Type B pancreatic cell (in vitro differentiated cells): ENCODE data around the gene OR51M1. TPM values are rescaled to one million over a fixed set of nuclear protein-coding genes. Genes with fewer than 3 reads are reported as not detected.
A peak's percentile ranks its signal among the peaks of the same experiment; 100 is the strongest.

ENCODE experiments used
- DNase-seq: peaks from one replicate; pipeline ENCODE4 v3.0.0; 2021; ENCODE audit warnings: mixed read lengths; ENCODE audit not compliant: unreplicated experiment; ENCODE audit errors: extremely low spot score
- H3K27ac Mint-ChIP-seq: 2 replicates; pipeline ENCODE4 v1.8.0; 2021; ENCODE audit warnings: mild to moderate bottlenecking, mixed read lengths
- H3K27me3 Mint-ChIP-seq: 2 replicates; pipeline ENCODE4 v1.8.0; 2021; ENCODE audit warnings: mixed read lengths
- H3K36me3 Mint-ChIP-seq: 2 replicates; pipeline ENCODE4 v1.8.0; 2021; ENCODE audit warnings: mixed read lengths
- H3K4me1 Mint-ChIP-seq: one replicate; pipeline ENCODE4 v1.8.0; 2021; ENCODE audit warnings: mixed read lengths; ENCODE audit not compliant: unreplicated experiment
- H3K4me3 Mint-ChIP-seq: 2 replicates; pipeline ENCODE4 v1.8.0; 2021; ENCODE audit warnings: mild to moderate bottlenecking, mixed read lengths
- H3K9me3 Mint-ChIP-seq: 2 replicates; pipeline ENCODE4 v1.8.0; 2021; ENCODE audit warnings: mixed read lengths
- total RNA-seq: library from RNA; stranded (reverse); gene quantifications from 2 replicates; pipeline ENCODE4 v1.2.1, GENCODE V29; 2021; ENCODE audit warnings: low replicate concordance
- TF ChIP-seq, protein P1 (sequence below): fragments of 200-600 bp; sonication (generic); conservative IDR thresholded peaks from 2 replicates; pipeline ENCODE4 v1.5.0; 2021; ENCODE audit warnings: antibody characterized with exemption, mild to moderate bottlenecking

The OR51M1 gene
- total RNA-seq, 1 donor from 2014 or later, result not detected

DNA sequence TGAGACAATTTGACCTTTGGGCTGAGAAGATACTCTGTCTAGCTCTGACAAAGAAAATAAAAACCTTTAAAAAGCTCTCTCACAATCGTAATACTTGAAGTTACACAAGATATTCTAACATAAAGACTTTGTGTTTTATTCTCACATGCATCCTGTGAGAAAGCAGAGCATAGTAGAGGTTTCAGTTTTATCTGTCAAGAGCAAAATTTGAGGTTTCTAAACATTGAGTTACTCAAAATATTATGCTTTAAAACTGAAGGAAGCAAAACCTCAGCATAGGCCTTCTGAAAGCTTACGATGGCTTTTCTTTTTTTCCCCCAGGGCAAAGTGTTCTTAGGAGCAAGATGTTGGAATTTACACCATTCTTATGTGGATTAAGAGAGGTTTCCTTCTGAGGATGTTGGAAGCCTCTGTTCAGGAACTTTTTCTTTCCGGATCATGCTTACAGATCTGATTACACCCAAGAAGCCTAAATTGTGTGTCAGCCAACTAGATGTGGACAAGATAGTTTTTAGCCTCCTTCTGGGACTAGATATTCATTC is 15.0 kb upstream of the OR51M1 start:
- DNase-seq, result no peak
- Mint-ChIP-seq H3K4me3 (no peak overlapping the region), H3K27me3 (peaks cover 5% of the 10 kb centered on the region), H3K4me1 (no peaks in the 10 kb centered on the region), H3K9me3 (no peaks in the 10 kb centered on the region), H3K27ac (no peak overlapping the region), H3K36me3 (no peaks in the 10 kb centered on the region)
- TF ChIP-seq, protein P1, sequence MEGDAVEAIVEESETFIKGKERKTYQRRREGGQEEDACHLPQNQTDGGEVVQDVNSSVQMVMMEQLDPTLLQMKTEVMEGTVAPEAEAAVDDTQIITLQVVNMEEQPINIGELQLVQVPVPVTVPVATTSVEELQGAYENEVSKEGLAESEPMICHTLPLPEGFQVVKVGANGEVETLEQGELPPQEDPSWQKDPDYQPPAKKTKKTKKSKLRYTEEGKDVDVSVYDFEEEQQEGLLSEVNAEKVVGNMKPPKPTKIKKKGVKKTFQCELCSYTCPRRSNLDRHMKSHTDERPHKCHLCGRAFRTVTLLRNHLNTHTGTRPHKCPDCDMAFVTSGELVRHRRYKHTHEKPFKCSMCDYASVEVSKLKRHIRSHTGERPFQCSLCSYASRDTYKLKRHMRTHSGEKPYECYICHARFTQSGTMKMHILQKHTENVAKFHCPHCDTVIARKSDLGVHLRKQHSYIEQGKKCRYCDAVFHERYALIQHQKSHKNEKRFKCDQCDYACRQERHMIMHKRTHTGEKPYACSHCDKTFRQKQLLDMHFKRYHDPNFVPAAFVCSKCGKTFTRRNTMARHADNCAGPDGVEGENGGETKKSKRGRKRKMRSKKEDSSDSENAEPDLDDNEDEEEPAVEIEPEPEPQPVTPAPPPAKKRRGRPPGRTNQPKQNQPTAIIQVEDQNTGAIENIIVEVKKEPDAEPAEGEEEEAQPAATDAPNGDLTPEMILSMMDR, result no peak

DNA sequence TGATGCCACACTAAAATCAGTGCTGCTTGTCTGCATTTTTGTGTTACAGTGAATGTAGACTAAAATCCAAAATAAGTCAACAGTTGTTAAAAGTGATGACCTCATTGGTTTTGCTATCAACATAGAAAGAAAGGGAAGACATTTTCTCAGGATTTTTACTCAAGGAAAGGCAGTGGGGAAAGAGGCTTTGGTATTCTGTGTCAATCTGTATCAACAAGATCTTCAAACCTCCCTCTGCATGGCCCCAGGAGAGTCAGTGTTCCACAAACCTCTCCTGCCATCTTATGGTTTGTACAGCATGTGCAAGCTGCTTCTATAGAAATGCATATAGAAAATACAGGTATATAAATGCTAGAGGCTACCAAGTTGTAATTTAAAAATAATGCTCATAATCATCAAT is 13.8 kb upstream of the OR51M1 start:
- H3K4me3 Mint-ChIP-seq, result no peak overlapping the region
- H3K27me3 Mint-ChIP-seq, result peaks cover 5% of the 10 kb centered on the region
- TF ChIP-seq, protein P1, result peak; percentile 60
- no peaks in the 10 kb centered on the region for H3K4me1 Mint-ChIP-seq
- no peak for DNase-seq
- H3K27ac Mint-ChIP-seq, result no peak overlapping the region
- no peaks in the 10 kb centered on the region for H3K9me3 Mint-ChIP-seq
- no peaks in the 10 kb centered on the region for H3K36me3 Mint-ChIP-seq

DNA sequence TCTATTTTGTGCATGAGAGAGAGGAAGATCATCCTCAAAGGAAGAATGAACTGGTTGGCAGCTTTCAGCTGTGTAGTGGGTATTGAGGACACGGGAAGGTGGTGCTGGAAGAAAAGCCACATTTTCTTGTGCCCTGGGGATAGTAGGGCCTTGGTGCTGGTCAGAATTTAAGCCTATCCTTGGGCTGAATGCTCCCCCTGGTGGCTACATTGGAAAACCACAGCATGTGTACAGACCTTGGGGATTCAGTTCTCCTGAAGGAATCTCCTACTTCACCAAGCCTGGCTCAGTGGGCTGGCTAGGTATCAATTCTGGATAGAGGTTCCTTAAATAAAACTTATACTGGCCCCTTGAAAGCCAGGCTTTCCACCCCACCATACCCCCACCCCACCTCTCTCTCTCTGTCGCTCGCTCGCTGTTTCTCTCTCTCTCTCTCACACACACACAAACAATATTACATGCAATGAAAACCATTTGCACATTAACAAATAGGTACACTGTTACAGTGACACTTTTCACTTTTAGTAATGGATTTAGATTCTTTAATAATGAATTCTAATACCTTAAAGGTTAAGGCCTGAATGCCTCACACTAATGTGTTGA is 2.8 kb upstream of the OR51M1 start:
- Mint-ChIP-seq H3K36me3 (no peaks in the 10 kb centered on the region), H3K4me3 (no peak overlapping the region), H3K4me1 (no peaks in the 10 kb centered on the region), H3K9me3 (no peaks in the 10 kb centered on the region), H3K27me3 (no peaks in the 10 kb centered on the region), H3K27ac (no peak overlapping the region)
- TF ChIP-seq, protein P1, result peak; percentile 84
- DNase-seq, result no peak

DNA sequence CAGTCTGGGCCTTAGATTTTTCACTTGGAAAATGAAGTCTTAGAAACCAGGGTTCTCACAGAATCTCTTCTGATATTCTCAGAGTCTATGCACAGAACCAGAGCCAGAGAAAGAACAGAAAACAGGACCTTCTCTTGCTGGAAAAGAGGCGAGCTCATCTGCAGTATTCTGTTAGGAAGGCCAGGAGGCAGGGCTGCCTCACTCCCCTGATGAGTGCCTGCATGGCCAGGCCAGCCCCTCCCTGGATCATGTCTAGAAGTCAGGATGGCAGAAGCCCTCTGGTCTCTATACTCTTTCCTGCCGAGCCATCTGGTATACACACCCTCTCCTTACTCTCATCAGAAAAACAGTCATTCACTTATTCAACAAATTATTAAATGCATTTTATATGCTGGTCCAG is 723 bp downstream of the OR51M1 start:
- DNase-seq, result no peak
- H3K27me3 Mint-ChIP-seq, result no peaks in the 10 kb centered on the region

DNA sequence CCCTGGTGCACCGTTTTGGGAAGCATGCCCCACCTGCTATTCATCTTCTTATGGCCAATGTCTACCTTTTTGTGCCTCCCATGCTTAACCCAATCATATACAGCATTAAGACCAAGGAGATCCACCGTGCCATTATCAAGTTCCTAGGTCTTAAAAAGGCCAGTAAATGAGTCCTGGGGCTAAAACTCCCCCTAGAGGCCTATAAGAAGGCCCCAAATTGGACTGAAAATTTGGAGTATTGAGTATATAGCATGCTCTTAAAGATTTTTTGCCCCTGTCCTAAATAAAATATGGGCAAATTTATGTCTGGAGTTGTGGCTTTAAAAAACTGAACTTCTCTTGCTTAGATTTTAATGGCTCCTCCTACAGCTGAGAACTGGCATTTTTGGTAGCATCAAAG is 6.6 kb downstream of the OR51M1 start:
- DNase-seq, result no peak
- no peaks in the 10 kb centered on the region for H3K4me1 Mint-ChIP-seq
- no peak overlapping the region for H3K27ac Mint-ChIP-seq
- no peak overlapping the region for H3K4me3 Mint-ChIP-seq
- no peaks in the 10 kb centered on the region for H3K36me3 Mint-ChIP-seq
- H3K27me3 Mint-ChIP-seq, result no peaks in the 10 kb centered on the region
- H3K9me3 Mint-ChIP-seq, result no peaks in the 10 kb centered on the region
- TF ChIP-seq, protein P1, result no peak

More for the DNA sequence above, 723 bp downstream of the OR51M1 start:
- TF ChIP-seq, protein P1, result no peak
- Mint-ChIP-seq H3K4me3 (no peak overlapping the region), H3K9me3 (no peaks in the 10 kb centered on the region), H3K27ac (no peak overlapping the region), H3K4me1 (no peaks in the 10 kb centered on the region), H3K36me3 (no peaks in the 10 kb centered on the region)
